IMR-90 (cell line): ENCODE results near the gene AFTPH. TPM values are rescaled to one million over a fixed set of nuclear protein-coding genes. Genes with fewer than 3 reads are reported as not detected.

Experiments
- ATAC-seq: fragments of 200-7000 bp; cut with Tn5 transposase; 2 replicates; pipeline ENCODE4 v1.9.1; 2020; ENCODE audit warnings: low read depth, mild to moderate bottlenecking, moderate library complexity
- BruUV-seq: library from RNA; stranded (reverse); fragments of 400-500 nt; replicated peaks from 2 replicates; lab custom pipeline; 2021; lab: Mats Ljungman, UMichigan
- CTCF ChIA-PET: fragments of 300-600 bp; formaldehyde crosslinking; extraction: SDS; loops from one replicate; lab custom pipeline; 2021; ENCODE audit warnings: antibody characterized with exemption; lab: Yijun Ruan, JAX
- POLR2A ChIA-PET: fragments of 300-600 bp; sonication (Branson Sonifier 250); formaldehyde crosslinking; loops from one replicate; lab custom pipeline; 2022; ENCODE audit warnings: antibody characterized with exemption; ENCODE audit not compliant: unreplicated experiment; lab: Charles Lee
- DNase-seq: peaks from one replicate; pipeline ENCODE4 v3.0.0; 2013
- H2AFZ ChIP-seq: replicated peaks from 2 replicates; pipeline ENCODE3; 2013; ENCODE audit warnings: low read length, mild to moderate bottlenecking; ENCODE audit not compliant: poor library complexity
- H2AK5ac ChIP-seq: 2 replicates; pipeline ENCODE4 v1.6.1; 2013; ENCODE audit warnings: low read depth, low read length, inconsistent platforms
- H2AK9ac ChIP-seq: replicated peaks from 2 replicates; pipeline ENCODE3; 2013; ENCODE audit warnings: mild to moderate bottlenecking, low read depth, low read length, moderate library complexity; ENCODE audit not compliant: poor library complexity
- H2BK120ac ChIP-seq: 2 replicates; pipeline ENCODE4 v1.6.1; 2013; ENCODE audit warnings: low read depth, low read length, inconsistent platforms
- H2BK15ac ChIP-seq: 3 replicates; pipeline ENCODE4 v1.6.1; 2013; ENCODE audit warnings: low read depth, low read length, inconsistent platforms
- H2BK20ac ChIP-seq: 2 replicates; pipeline ENCODE4 v1.6.1; 2013; ENCODE audit warnings: low read depth, mild to moderate bottlenecking, inconsistent platforms, low read length, moderate library complexity
- H2BK5ac ChIP-seq: 2 replicates; pipeline ENCODE4 v1.6.1; 2013; ENCODE audit warnings: mild to moderate bottlenecking, low read depth, low read length, inconsistent platforms; ENCODE audit not compliant: poor library complexity, severe bottlenecking
- H3K14ac ChIP-seq: replicated peaks from 2 replicates; pipeline ENCODE4 v1.6.1; 2013; ENCODE audit warnings: low read depth, low read length, inconsistent platforms
- H3K18ac ChIP-seq: 2 replicates; pipeline ENCODE4 v1.6.1; 2013; ENCODE audit warnings: low read depth, low read length, control low read depth
- H3K23ac ChIP-seq: 2 replicates; pipeline ENCODE4 v1.6.1; 2013; ENCODE audit warnings: low read depth, low read length, inconsistent platforms
- H3K27ac ChIP-seq: 2 replicates; pipeline ENCODE4 v1.5.1; 2013; ENCODE audit warnings: mild to moderate bottlenecking, control low read depth, low read length; ENCODE audit not compliant: insufficient read depth
- H3K27me3 ChIP-seq: 2 replicates; pipeline ENCODE4 v1.6.1; 2013; ENCODE audit warnings: low read length; ENCODE audit not compliant: control insufficient read depth, insufficient read depth
- H3K36me3 ChIP-seq: 2 replicates; pipeline ENCODE4 v1.6.1; 2013; ENCODE audit warnings: low read length, mixed read lengths; ENCODE audit not compliant: control insufficient read depth, insufficient read depth
- H3K4ac ChIP-seq: 2 replicates; pipeline ENCODE4 v1.6.1; 2013; ENCODE audit warnings: low read depth, low read length, inconsistent platforms
- H3K4me1 ChIP-seq: 2 replicates; pipeline ENCODE4 v1.6.1; 2013; ENCODE audit warnings: low read length, mixed read lengths; ENCODE audit not compliant: control insufficient read depth, insufficient read depth
- H3K4me2 ChIP-seq: 2 replicates; pipeline ENCODE4 v1.6.1; 2013; ENCODE audit warnings: low read depth, mild to moderate bottlenecking, control low read depth, low read length, moderate library complexity
- H3K4me3 ChIP-seq: 2 replicates; pipeline ENCODE4 v1.5.1; 2013; ENCODE audit warnings: low read depth, mild to moderate bottlenecking, control low read depth, low read length, moderate library complexity; ENCODE audit not compliant: insufficient read depth
- H3K56ac ChIP-seq: 2 replicates; pipeline ENCODE4 v1.6.1; 2013; ENCODE audit warnings: low read length, inconsistent platforms; ENCODE audit not compliant: insufficient read depth; ENCODE audit errors: extremely low read depth
- H3K79me1 ChIP-seq, 2 experiments: 2 replicates each; pipeline ENCODE4 v1.6.1; 2013; ENCODE audit warnings: low read length in 2 of 2, inconsistent platforms in 1 of 2, low read depth in 1 of 2
- H3K9ac ChIP-seq: 2 replicates; pipeline ENCODE4 v1.6.1; 2013; ENCODE audit warnings: low read depth, low read length, control low read depth
- H3K9me1 ChIP-seq: 2 replicates; pipeline ENCODE4 v1.6.1; 2013; ENCODE audit warnings: low read length, inconsistent platforms; ENCODE audit not compliant: insufficient read depth
- H3K9me3 ChIP-seq: 2 replicates; pipeline ENCODE4 v1.6.1; 2013; ENCODE audit warnings: low read length; ENCODE audit not compliant: control insufficient read depth, insufficient read depth
- H4K20me1 ChIP-seq: 2 replicates; pipeline ENCODE4 v1.6.1; 2013; ENCODE audit warnings: low read length, inconsistent platforms; ENCODE audit not compliant: insufficient read depth
- H4K5ac ChIP-seq: 2 replicates; pipeline ENCODE4 v1.6.1; 2013; ENCODE audit warnings: mild to moderate bottlenecking, low read depth, low read length, control low read depth
- H4K8ac ChIP-seq, 2 experiments: 2 replicates each; pipeline ENCODE4 v1.6.1; 2013; ENCODE audit warnings: low read depth in 2 of 2, low read length in 2 of 2, control low read depth in 1 of 2, inconsistent platforms in 1 of 2
- H4K91ac ChIP-seq: 2 replicates; pipeline ENCODE4 v1.6.1; 2013; ENCODE audit warnings: low read depth, low read length, inconsistent platforms; ENCODE audit not compliant: insufficient read depth
- CEBPB ChIP-seq: IDR thresholded peaks from 2 replicates; pipeline ENCODE4 v1.6.1; 2012; ENCODE audit warnings: low read depth, low read length, improper control_type of control experiment
- CHD1 ChIP-seq: IDR thresholded peaks from 2 replicates; pipeline ENCODE4 v1.6.1; 2012; ENCODE audit warnings: low read depth, low read length, improper control_type of control experiment
- CTCF ChIP-seq: conservative IDR thresholded peaks from 2 replicates; pipeline ENCODE4 v1.5.1; 2012; ENCODE audit warnings: mild to moderate bottlenecking, low read depth, low read length, improper control_type of control experiment
- ELK1 ChIP-seq: fragments of 150-350 bp; IDR thresholded peaks from 2 replicates; pipeline ENCODE4 v1.6.1; 2016; ENCODE audit warnings: low read depth, mild to moderate bottlenecking, low read length, moderate library complexity, borderline replicate concordance
- FOS ChIP-seq: fragments of 150-350 bp; IDR thresholded peaks from 2 replicates; pipeline ENCODE4 v1.6.1; 2016; ENCODE audit warnings: low read depth, low read length
- MAFK ChIP-seq: IDR thresholded peaks from 2 replicates; pipeline ENCODE4 v1.6.1; 2012; ENCODE audit warnings: low read depth, low read length, improper control_type of control experiment
- MAZ ChIP-seq: IDR thresholded peaks from 2 replicates; pipeline ENCODE4 v1.6.1; 2012; ENCODE audit warnings: low read depth, mild to moderate bottlenecking, low read length, improper control_type of control experiment, moderate library complexity, borderline replicate concordance
- MXI1 ChIP-seq: IDR thresholded peaks from 2 replicates; pipeline ENCODE4 v1.6.1; 2012; ENCODE audit warnings: low read depth, mild to moderate bottlenecking, low read length, moderate library complexity, borderline replicate concordance
- NFE2L2 ChIP-seq: fragments of 150-350 bp; IDR thresholded peaks from 2 replicates; pipeline ENCODE4 v1.6.1; 2016; ENCODE audit warnings: low read depth, mild to moderate bottlenecking, low read length
- POLR2A ChIP-seq: IDR thresholded peaks from 2 replicates; pipeline ENCODE4 v1.6.1; 2012; ENCODE audit warnings: mild to moderate bottlenecking, low read depth, low read length
- RAD21 ChIP-seq: IDR thresholded peaks from 2 replicates; pipeline ENCODE4 v1.6.1; 2012; ENCODE audit warnings: low read length, improper control_type of control experiment
- RCOR1 ChIP-seq: IDR thresholded peaks from 2 replicates; pipeline ENCODE4 v1.6.1; 2012; ENCODE audit warnings: mild to moderate bottlenecking, low read length, improper control_type of control experiment; ENCODE audit not compliant: insufficient replicate concordance
- RFX5 ChIP-seq: IDR thresholded peaks from 2 replicates; pipeline ENCODE4 v1.8.0; 2012; ENCODE audit warnings: low read depth, mild to moderate bottlenecking, low read length, moderate library complexity
- SMC3 ChIP-seq: fragments of 150-350 bp; IDR thresholded peaks from 2 replicates; pipeline ENCODE4 v1.6.1; 2016; ENCODE audit warnings: low read depth, mild to moderate bottlenecking, antibody characterized with exemption, low read length, moderate library complexity
- USF2 ChIP-seq: fragments of 150-350 bp; IDR thresholded peaks from 2 replicates; pipeline ENCODE4 v1.6.1; 2017; ENCODE audit warnings: mild to moderate bottlenecking, antibody characterized with exemption, low read length, low read depth
- WGBS, 2 experiments: methylation state at CpG; one replicate each; pipeline versions ENCODE4 v1.1.5 to v1.1.7; 2013; ENCODE audit warnings: missing lambda C conversion rate in 2 of 2; ENCODE audit not compliant: insufficient read length in 1 of 2; ENCODE audit errors: extremely low coverage in 2 of 2; 5-methylcytosine and 5-hydroxymethylcytosine counted together
- dilution Hi-C: fragments of 300-500 bp; cut with HindIII; formaldehyde crosslinking; loops from one replicate; pipeline ENCODE4 v1.14.3; 2018; ENCODE audit warnings: low sequenced_read_pairs; ENCODE audit not compliant: unreplicated experiment
- in situ Hi-C: fragments of 300-500 bp; cut with MboI; formaldehyde crosslinking; loops from 3 replicates; pipeline ENCODE4 v1.14.3; 2019; ENCODE audit warnings: low sequenced_read_pairs, inconsistent platforms, mixed read lengths
- intact Hi-C: fragments of 100-400 bp; cut with micrococcal nuclease; formaldehyde crosslinking; loops from 2 replicates; pipeline ENCODE4 v1.10.0; 2022
- polyA plus RNA-seq, 3 experiments: library from polyadenylated mRNA; depleted of rRNA; stranded (reverse); fragments of >200 nt; gene quantifications; 2 replicates each; pipeline ENCODE4 v1.2.3, GENCODE V29; 2012; ENCODE audit warnings: low replicate concordance in 1 of 3
- total RNA-seq: library from RNA; depleted of rRNA; stranded (reverse); fragments of >200 nt; gene quantifications from 2 replicates; pipeline ENCODE4 v1.2.3, GENCODE V29; 2012

The AFTPH gene
- total and polyA plus RNA-seq, 2 of the 4 experiments (the other 2 are of a cell fraction): 9.4 to 19.9 TPM

GRCh38 chr2:64625299-64626145 is 101.4 kb downstream of the AFTPH start:
- no peak overlapping the region for H2BK20ac ChIP-seq
- no peak overlapping the region for H3K14ac ChIP-seq
- no peak overlapping the region for H3K4ac ChIP-seq
- H2BK120ac ChIP-seq: no peak overlapping the region
- no peaks in the 10 kb centered on the region; the same call in 1 of the 2 replicates for H3K36me3 ChIP-seq
- H2AK5ac ChIP-seq: no peak overlapping the region
- H3K4me3 ChIP-seq: no peak overlapping the region
- CTCF ChIA-PET: interaction anchor here (0.5 kb wide), 1 partner anchor 53 kb away, joined by 3 read pairs; no protein-coding TSS in a partner anchor
- POLR2A ChIA-PET: no interaction called here
- no peaks in the 10 kb centered on the region for H3K79me1 ChIP-seq
- H2BK5ac ChIP-seq: no peak overlapping the region
- H4K5ac ChIP-seq: no peak overlapping the region
- no peak overlapping the region for H3K56ac ChIP-seq
- WGBS, 2 experiments: 89% methylated on average over 3 of the region's 7 CpGs; no CpG with 5 or more reads in 1 of the 2 experiments
- no TSS peak for BruUV-seq
- H2AK9ac ChIP-seq: no peak overlapping the region
- H2BK15ac ChIP-seq: no peak overlapping the region
- no peak overlapping the region for H3K27ac ChIP-seq
- peaks cover 37% of the 10 kb centered on the region for H3K27me3 ChIP-seq
- no peaks in the 10 kb centered on the region for H3K9me1 ChIP-seq
- intact Hi-C loops: no loop called here
- no peak overlapping the region for H4K91ac ChIP-seq
- ATAC-seq: no peak
- H3K4me2 ChIP-seq: no peak overlapping the region
- no peak overlapping the region for H3K23ac ChIP-seq
- no peak overlapping the region for H3K9ac ChIP-seq
- H3K4me1 ChIP-seq: no peaks in the 10 kb centered on the region; the same call in 1 of the 2 replicates
- in situ Hi-C loops: no loop called here
- H3K18ac ChIP-seq: no peak overlapping the region
- H4K20me1 ChIP-seq: peaks cover 6% of the 10 kb centered on the region; the same call in 1 of the 2 replicates
- no peak for DNase-seq
- H2AFZ ChIP-seq: no peak overlapping the region
- H4K8ac ChIP-seq: no peak overlapping the region
- H3K9me3 ChIP-seq: no peaks in the 10 kb centered on the region
- dilution Hi-C loops: no loop called here
- TF ChIP-seq USF2 (no peak), NFE2L2 (no peak), POLR2A (no peak), CTCF (no peak), ELK1 (no peak), SMC3 (no peak), RAD21 (no peak), MAFK (no peak), CEBPB (no peak), RCOR1 (no peak), MXI1 (no peak), FOS (no peak), MAZ (no peak), RFX5 (no peak), CHD1 (no peak)
